BLaER1 treated with 17β-estradiol and CSF1 and Interleukin-3, amounts not matched to agents 10 nM and 100 nM (cell line): ENCODE measurements around the gene TSR1.

ENCODE experiments used
- H3K27ac ChIP-seq, 11 experiments: shearing (Covaris generic); formaldehyde crosslinking; 2 replicates each; pipeline ENCODE4 v1.8.1; 2022
- H3K27me3 ChIP-seq, 11 experiments: shearing (Covaris generic); formaldehyde crosslinking; 2 replicates each; pipeline ENCODE4 v1.8.1; 2022
- H3K36me3 ChIP-seq, 11 experiments: shearing (Covaris generic); formaldehyde crosslinking; 2 replicates each; pipeline ENCODE4 v1.8.1; 2022
- H3K4me1 ChIP-seq, 10 experiments: shearing (Covaris generic); formaldehyde crosslinking; 2 replicates each; pipeline ENCODE4 v1.8.1; 2022
- H3K4me2 ChIP-seq, 11 experiments: shearing (Covaris generic); formaldehyde crosslinking; 2 replicates each; pipeline ENCODE4 v1.8.1; 2022
- H3K4me3 ChIP-seq, 10 experiments: shearing (Covaris generic); formaldehyde crosslinking; 2 replicates each; pipeline ENCODE4 v1.8.1; 2022
- H3K9ac ChIP-seq, 11 experiments: shearing (Covaris generic); formaldehyde crosslinking; 2 replicates each; pipeline ENCODE4 v1.8.1; 2022
- H3K9me3 ChIP-seq, 11 experiments: shearing (Covaris generic); formaldehyde crosslinking; replicated peaks in 1 of 11; 2 replicates each; pipeline ENCODE4 v1.8.1; 2022
- H4K20me1 ChIP-seq, 11 experiments: shearing (Covaris generic); formaldehyde crosslinking; 2 replicates each; pipeline ENCODE4 v1.8.1; 2022
- Cebpa-rat ChIP-seq, 11 experiments: shearing (Covaris generic); IDR thresholded peaks; 2 replicates each; pipeline ENCODE4 v1.8.1; 2022

The TSR1 gene

GRCh38 chr17:2274414-2274813 lies 61.8 kb downstream of the TSR1 start:
- Histone ChIP-seq H3K4me3 (no peak overlapping the region), H3K4me1 (peaks cover 0 to 27% (median 14%) of the 10 kb centered on the region in 10 experiments; a peak in 16 of 20 replicates), H3K9ac (no peak overlapping the region), H3K9me3 (no peaks in the 10 kb centered on the region), H3K27me3 (no peaks in the 10 kb centered on the region), H3K4me2 (no peak overlapping the region), H4K20me1 (peaks cover 0 to 34% (median 5%) of the 10 kb centered on the region in 11 experiments; a peak in 7 of 22 replicates), H3K27ac (no peak overlapping the region), H3K36me3 (peaks cover 71 to 96% (median 82%) of the 10 kb centered on the region in 11 experiments)
- no peak for TF ChIP-seq Cebpa-rat (IDR thresholded peaks at IDR 0.05)
